HepG2 (cell line): ENCODE results near the gene ITGB5. TPM values are rescaled to one million over a fixed set of nuclear protein-coding genes. Genes with fewer than 3 reads are reported as not detected.

ENCODE experiments used
- ATF4 ChIP-seq, 2 experiments: fragments of 450-650 bp in 1 of 2; sonication (generic) in 1 of 2; formaldehyde crosslinking; IDR thresholded peaks; 2 replicates each; pipeline versions ENCODE4 v1.5.0 to v1.8.0; 2020 to 2022; ENCODE audit warnings: mild to moderate bottlenecking in 1 of 2, missing genetic modification reagents in 1 of 2
- CCDC6 ChIP-seq: sonication (generic); formaldehyde crosslinking; IDR thresholded peaks from 2 replicates; pipeline ENCODE4 v1.8.1; 2022; ENCODE audit warnings: mild to moderate bottlenecking, missing genetic modification reagents, moderate library complexity
- EEA1 ChIP-seq: sonication (generic); formaldehyde crosslinking; IDR thresholded peaks from 2 replicates; pipeline ENCODE4 v1.5.1; 2020; ENCODE audit warnings: mild to moderate bottlenecking, missing genetic modification reagents, borderline replicate concordance
- GABPB1 ChIP-seq: IDR thresholded peaks from 2 replicates; pipeline ENCODE4 v1.6.1; 2016; ENCODE audit warnings: mild to moderate bottlenecking, missing genetic modification reagents, moderate library complexity, missing compliant biosample characterization
- KLF12 ChIP-seq: sonication (generic); formaldehyde crosslinking; IDR thresholded peaks from 2 replicates; pipeline ENCODE4 v1.4.0; 2020; ENCODE audit warnings: missing genetic modification reagents, borderline replicate concordance
- MLLT10 ChIP-seq: sonication (generic); formaldehyde crosslinking; IDR thresholded peaks from 2 replicates; pipeline ENCODE4 v1.4.0; 2020; ENCODE audit warnings: missing genetic modification reagents
- NR2F1 ChIP-seq, 2 experiments: fragments of 450-650 bp in 1 of 2; formaldehyde crosslinking in 1 of 2; IDR thresholded peaks; 2 replicates each; pipeline versions ENCODE4 v1.5.0 to v1.6.1; 2016 to 2020; ENCODE audit warnings: mild to moderate bottlenecking in 1 of 2, missing compliant biosample characterization in 1 of 2, missing genetic modification reagents in 1 of 2, moderate library complexity in 1 of 2
- NR3C1 ChIP-seq: sonication (generic); formaldehyde crosslinking; IDR thresholded peaks from 2 replicates; pipeline ENCODE4 v1.4.0; 2020; ENCODE audit warnings: missing genetic modification reagents
- SETDB1 ChIP-seq: sonication (generic); formaldehyde crosslinking; IDR thresholded peaks from 2 replicates; pipeline ENCODE4 v1.5.1; 2020; ENCODE audit warnings: missing genetic modification reagents, mild to moderate bottlenecking, borderline replicate concordance
- TBX2 ChIP-seq: sonication (generic); formaldehyde crosslinking; IDR thresholded peaks from 2 replicates; pipeline ENCODE4 v1.5.0; 2020; ENCODE audit warnings: missing genetic modification reagents, mild to moderate bottlenecking, borderline replicate concordance
- ZBTB10 ChIP-seq: sonication (generic); formaldehyde crosslinking; IDR thresholded peaks from 2 replicates; pipeline ENCODE4 v1.4.0; 2020; ENCODE audit warnings: missing genetic modification reagents, borderline replicate concordance
- ZNF549 ChIP-seq: sonication (generic); formaldehyde crosslinking; IDR thresholded peaks from 2 replicates; pipeline ENCODE4 v1.5.0; 2020; ENCODE audit warnings: missing genetic modification reagents
- ZNF580 ChIP-seq: IDR thresholded peaks from 2 replicates; pipeline ENCODE4 v1.6.1; 2016; ENCODE audit warnings: low read depth, borderline replicate concordance
- ZNF589 ChIP-seq: sonication (generic); formaldehyde crosslinking; conservative IDR thresholded peaks from 2 replicates; pipeline ENCODE4 v1.8.0; 2022; ENCODE audit warnings: mild to moderate bottlenecking, moderate library complexity, missing genetic modification reagents
- ZNF878 ChIP-seq: sonication (generic); formaldehyde crosslinking; IDR thresholded peaks from 2 replicates; pipeline ENCODE4 v1.8.1; 2023; ENCODE audit warnings: mild to moderate bottlenecking, missing genetic modification reagents, moderate library complexity
- polyA plus RNA-seq, 8 experiments: library from polyadenylated mRNA; depleted of rRNA in 3 of 8; stranded (reverse) in 7 of 8; unstranded in 1 of 8; fragments of >200 nt; fragmentation: Illumina TruSeq in 4 of 8; extraction: Trizol in 4 of 8; gene quantifications; 2 replicates each; pipeline versions ENCODE4 v1.2.1 to v1.2.3, GENCODE V29; 2011 to 2016; ENCODE audit warnings: low read depth in 4 of 8, missing spikeins in 1 of 8, mixed read lengths in 1 of 8; ENCODE audit not compliant: insufficient read depth in 1 of 8
- total RNA-seq, 5 experiments: library from RNA; depleted of rRNA; stranded (reverse); fragments of >200 nt; fragmentation: Illumina TruSeq; extraction: Trizol; gene quantifications; 2 replicates each; pipeline ENCODE4 v1.2.3, GENCODE V29; 2016; ENCODE audit warnings: low read depth in 1 of 5

Gene ITGB5
- total and polyA plus RNA-seq, 2 of the 13 experiments (the other 11 are each of a cell fraction or from before 2014, with no cell fraction given), result 74.1 to 343 TPM

DNA sequence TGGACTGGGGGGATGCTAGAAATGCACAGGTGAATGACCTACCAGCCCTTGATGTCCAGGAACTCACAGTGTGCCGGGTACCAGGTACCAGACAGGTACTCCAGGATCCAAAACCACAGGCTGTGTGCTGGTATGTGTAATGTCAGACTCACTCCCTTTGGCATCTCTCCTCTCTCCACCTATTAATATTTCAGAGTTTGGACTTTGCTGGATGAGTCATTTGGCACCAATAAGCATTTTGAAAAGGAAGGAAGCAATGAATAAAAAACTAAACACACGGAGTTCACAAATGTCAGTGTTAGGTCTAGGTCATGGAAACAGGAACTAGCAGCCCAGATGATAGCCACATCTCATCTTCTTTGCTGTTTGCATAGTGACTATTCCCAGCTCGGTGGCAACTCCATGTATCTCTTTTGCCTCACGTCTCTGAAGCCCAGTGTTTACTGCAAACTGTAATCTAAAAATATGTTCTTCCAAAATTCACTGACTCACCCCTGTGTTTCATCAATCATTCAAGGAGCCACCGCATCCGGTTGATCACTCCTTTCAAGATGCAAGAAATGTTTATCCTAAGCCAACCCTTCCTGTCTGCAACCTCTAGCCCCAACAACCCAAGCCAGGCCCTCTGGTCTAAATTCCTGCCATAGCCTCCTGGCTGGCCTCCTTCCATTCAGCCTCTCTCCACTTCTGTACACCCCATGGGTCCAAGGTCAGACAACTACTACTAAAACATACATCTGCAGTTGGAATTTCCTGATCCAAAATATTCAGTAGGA lies 8.4 kb downstream of the ITGB5 start (continued):
- no peak for TF ChIP-seq SETDB1
- TF ChIP-seq NR2F1 (CRISPR knock-in tag; IDR thresholded peaks at IDR 0.05), result peak; percentile 43 to 47; a peak in 3 of 4 replicates
- TF ChIP-seq CCDC6 (CRISPR knock-in tag), result 0 out of 2 replicates have a peak, but pooled peaks have one; percentile 50
- no peak for TF ChIP-seq NR3C1 (CRISPR knock-in tag)
- TF ChIP-seq ZNF878, result peak; percentile 75; the same call in 1 of the 2 replicates
- peak; percentile 28; the same call in 1 of the 2 replicates for TF ChIP-seq ZNF580
- TF ChIP-seq ATF4 (CRISPR knock-in tag; IDR thresholded peaks at IDR 0.05), result peak in 1 of 2 experiments; percentile 45; a peak in 1 of 4 replicates
- no peak for TF ChIP-seq KLF12 (CRISPR knock-in tag)
- TF ChIP-seq ZBTB10, result no peak
- TF ChIP-seq GABPB1 (CRISPR knock-in tag), result peak; percentile 52
- no peak for TF ChIP-seq ZNF549
- no peak for TF ChIP-seq ZNF589 (CRISPR knock-in tag)
- TF ChIP-seq MLLT10 (CRISPR knock-in tag), result no peak
- no peak for TF ChIP-seq EEA1 (CRISPR knock-in tag)
- peak; percentile 70; the same call in 1 of the 2 replicates for TF ChIP-seq TBX2 (CRISPR knock-in tag)
